WERI-Rb-1 (cell line): Measurements from ENCODE around the gene SLC25A19.
"Not testable (repeated sequence)": the region's sequence is repeated elsewhere in the genome, so short reads cannot be mapped to it uniquely, and the experiment has no call there.

ENCODE experiments used
- DNase-seq: peaks from one replicate; pipeline ENCODE4 v3.0.0-alpha.2; 2020
- H3K27ac ChIP-seq: fragments of 250-450 bp; sonication (Bioruptor Pico); 2 replicates; pipeline ENCODE4 v1.5.1; 2020; ENCODE audit warnings: mild to moderate bottlenecking, moderate library complexity
- H3K27me3 ChIP-seq: fragments of 250-450 bp; sonication (Bioruptor Pico); 2 replicates; pipeline ENCODE4 v1.5.1; 2021; ENCODE audit warnings: mild to moderate bottlenecking, low read depth, moderate library complexity; ENCODE audit not compliant: insufficient read depth, severe bottlenecking
- H3K36me3 ChIP-seq: fragments of 250-450 bp; sonication (Bioruptor Pico); 2 replicates; pipeline ENCODE4 v1.5.1; 2020; ENCODE audit warnings: mild to moderate bottlenecking, moderate library complexity
- H3K4me3 ChIP-seq: 2 replicates; pipeline ENCODE4 v1.5.1; 2011; ENCODE audit warnings: low read depth, mild to moderate bottlenecking, control low read depth, low read length
- H3K9me3 ChIP-seq: fragments of 250-450 bp; sonication (Bioruptor Pico); 2 replicates; pipeline ENCODE4 v1.5.1; 2021; ENCODE audit warnings: mild to moderate bottlenecking, moderate library complexity; ENCODE audit not compliant: severe bottlenecking
- CTCF ChIP-seq: IDR thresholded peaks from 2 replicates; pipeline ENCODE4 v1.5.1; 2011; ENCODE audit warnings: low read depth, mild to moderate bottlenecking, control low read depth, inconsistent platforms, low read length

SLC25A19 gene

GRCh38 chr17:75287221-75287620 lies 2.0 kb downstream of the SLC25A19 start:
- no peak for DNase-seq
- Histone ChIP-seq H3K36me3 (peaks cover 43% of the 10 kb centered on the region), H3K9me3 (no peaks in the 10 kb centered on the region), H3K27ac (no peak overlapping the region), H3K4me3 (no peak overlapping the region), H3K27me3 (no peaks in the 10 kb centered on the region)
- TF ChIP-seq CTCF: no peak

GRCh38 chr17:75285123-75285522 lies 4.1 kb downstream of the SLC25A19 start:
- Histone ChIP-seq H3K4me3 (no peak overlapping the region), H3K9me3 (no peaks in the 10 kb centered on the region), H3K27me3 (no peaks in the 10 kb centered on the region), H3K36me3 (peaks cover 62% of the 10 kb centered on the region), H3K27ac (no peak overlapping the region)
- TF ChIP-seq CTCF: no peak
- DNase-seq: no peak

DNA sequence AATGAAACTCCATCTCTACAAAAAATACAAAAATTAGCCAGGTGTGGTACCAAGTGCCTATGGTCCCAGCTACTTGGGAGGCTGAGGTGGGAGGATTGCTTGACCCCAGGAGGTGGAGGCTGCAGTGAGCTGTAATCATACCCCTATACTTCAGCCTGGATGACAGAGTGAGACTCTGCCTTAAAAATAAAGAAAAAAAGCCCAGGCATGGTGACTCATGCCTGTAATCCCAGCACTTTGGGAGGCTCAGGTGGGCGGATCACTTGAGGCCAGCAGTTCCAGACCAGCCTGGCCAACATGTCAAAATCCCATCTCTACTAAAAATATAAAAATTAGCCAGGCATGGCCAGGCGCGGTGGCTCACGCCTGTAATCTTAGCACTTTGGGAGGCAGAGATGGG lies 9.0 kb downstream of the SLC25A19 start:
- H3K36me3 ChIP-seq: peaks cover 79% of the 10 kb centered on the region
- H3K27ac ChIP-seq, DNase-seq, H3K4me3 ChIP-seq, H3K27me3 ChIP-seq, H3K9me3 ChIP-seq: not testable (repeated sequence)

DNA sequence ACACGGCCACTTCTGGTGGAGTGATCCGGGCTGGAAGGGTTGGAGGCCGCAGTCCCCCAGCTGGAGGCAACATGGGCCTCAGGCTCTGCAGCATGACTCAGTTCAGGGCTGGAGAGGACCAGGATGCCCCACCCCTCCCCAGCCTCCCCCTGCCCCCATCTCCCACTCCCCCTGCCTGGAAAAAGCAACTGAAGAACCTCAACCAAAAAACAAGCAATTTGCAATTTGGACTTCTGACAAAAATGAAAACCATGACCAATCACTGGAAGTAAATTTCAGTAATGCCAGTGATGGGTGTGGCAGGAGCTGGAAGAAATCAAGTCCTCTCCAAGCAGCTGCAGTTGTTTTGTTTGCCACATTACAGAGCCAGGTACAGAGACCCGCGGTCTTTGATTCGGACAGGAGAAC lies 11.6 kb downstream of the SLC25A19 start:
- no peak overlapping the region for H3K4me3 ChIP-seq
- no peak for DNase-seq
- no peaks in the 10 kb centered on the region for H3K9me3 ChIP-seq
- no peak overlapping the region for H3K27ac ChIP-seq
- no peak for TF ChIP-seq CTCF
- H3K36me3 ChIP-seq: peaks cover 86% of the 10 kb centered on the region
- H3K27me3 ChIP-seq: no peaks in the 10 kb centered on the region

DNA sequence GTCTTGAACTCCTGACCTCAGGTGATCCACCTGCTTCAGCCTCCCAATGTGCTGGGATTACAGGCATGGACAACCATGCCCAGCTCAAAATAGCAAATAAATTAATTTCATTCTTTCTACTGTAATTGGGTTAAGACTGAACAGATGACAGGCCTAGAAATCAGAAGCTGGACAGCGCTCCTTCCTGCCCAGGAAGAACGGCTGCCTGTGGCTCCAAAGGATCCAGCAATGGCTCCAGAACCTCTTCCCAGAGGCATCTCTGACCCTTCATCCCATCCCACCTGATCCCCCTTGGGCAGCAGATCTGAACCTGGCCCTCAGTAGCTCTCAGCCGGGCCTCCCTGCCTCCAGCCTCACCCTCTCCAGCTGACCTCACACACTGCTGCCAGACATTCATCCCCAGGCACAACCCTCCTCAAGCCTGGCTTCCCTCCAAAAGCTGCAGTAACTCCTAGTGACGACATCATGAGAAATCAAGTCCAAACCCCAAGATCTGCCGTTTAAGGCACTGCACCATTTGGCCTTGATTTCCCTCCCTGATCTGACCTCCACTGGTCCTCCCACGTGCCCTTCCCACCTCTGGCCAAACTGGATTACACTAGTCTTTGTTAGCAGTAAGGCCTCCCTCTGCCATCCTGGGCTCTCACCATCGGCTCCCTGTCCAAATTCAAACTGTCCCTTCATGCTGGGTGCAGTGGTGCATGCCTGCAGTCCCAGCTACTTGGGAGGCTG lies 15.1 kb downstream of the SLC25A19 start:
- Histone ChIP-seq H3K9me3 (no peaks in the 10 kb centered on the region), H3K4me3 (no peak overlapping the region), H3K27me3 (no peaks in the 10 kb centered on the region), H3K36me3 (peaks cover 61% of the 10 kb centered on the region), H3K27ac (no peak overlapping the region)
- DNase-seq: no peak
- no peak for TF ChIP-seq CTCF

DNA sequence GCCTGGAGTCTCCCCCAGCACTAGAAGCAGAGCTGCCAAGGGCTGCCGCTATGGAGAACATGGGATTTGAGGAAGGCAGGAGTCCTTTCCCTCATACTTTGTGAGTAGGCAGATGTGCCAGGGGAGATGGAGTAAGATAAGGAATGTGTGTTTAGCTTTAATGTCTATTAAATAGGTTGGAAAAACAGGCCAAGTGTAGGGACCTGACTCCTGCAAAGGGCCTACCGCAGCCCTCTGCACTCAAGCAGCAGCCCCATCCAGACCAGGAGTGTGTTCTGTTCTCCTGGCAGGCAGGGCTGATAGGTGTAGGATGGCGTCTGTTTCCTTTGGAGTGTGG lies 16.4 kb downstream of the SLC25A19 start:
- DNase-seq: no peak
- Histone ChIP-seq H3K9me3 (no peaks in the 10 kb centered on the region), H3K4me3 (no peak overlapping the region), H3K27ac (no peak overlapping the region), H3K27me3 (no peaks in the 10 kb centered on the region), H3K36me3 (peaks cover 49% of the 10 kb centered on the region)
- TF ChIP-seq CTCF: no peak
